Activated T-cell treated with anti-CD3 and anti-CD28 coated beads, Interleukin-2, amount 50 U/mL, for 48 hours (primary cell): ENCODE results near the gene MRPL20.
"Not testable (repeated sequence)": the region's sequence is repeated elsewhere in the genome, so short reads cannot be mapped to it uniquely, and the experiment has no call there.

ENCODE experiments used
- DNase-seq, 2 experiments: peaks; one replicate each; pipeline ENCODE4 v3.0.0-alpha.2; 2020

Gene MRPL20

GRCh38 chr1:1403653-1404052 lies 3.4 kb downstream of the MRPL20 start:
- DNase-seq, result no peak

- not testable (repeated sequence) for DNase-seq
Measured at GRCh38 chr1:1402901-1403392, 4.1 kb downstream of the MRPL20 start.

- peak; percentile 67 to 68 for DNase-seq
Measured at GRCh38 chr1:1402072-1402900, 4.8 kb downstream of the MRPL20 start.

- no peak for DNase-seq
Measured at GRCh38 chr1:1401457-1402010, 5.6 kb downstream of the MRPL20 start.

- DNase-seq, result no peak
Measured at GRCh38 chr1:1400576-1401456, 6.3 kb downstream of the MRPL20 start.

- DNase-seq, result peak in 1 of 2 experiments; percentile 62
Measured at GRCh38 chr1:1399872-1400575, 7.1 kb downstream of the MRPL20 start.

- peak; percentile 99 to 100 for DNase-seq
Measured at GRCh38 chr1:1399187-1399871, 7.8 kb downstream of the MRPL20 start, which contains the start of gene CCNL2. Gene CCNL2, minus strand, starts transcription at chr1:1399335. Its CDS starts 29 bp downstream, at chr1:1399306.

- no peak for DNase-seq
Measured at GRCh38 chr1:1398677-1399186, 8.4 kb downstream of the MRPL20 start.

GRCh38 chr1:1397839-1398523 lies 9.1 kb downstream of the MRPL20 start:
- DNase-seq, result no peak

GRCh38 chr1:1395166-1395565 lies 11.9 kb downstream of the MRPL20 start:
- no peak for DNase-seq

- no peak for DNase-seq
Measured at GRCh38 chr1:1394116-1394515, 13.0 kb downstream of the MRPL20 start.

- DNase-seq, result no peak
Measured at GRCh38 chr1:1393428-1393827, 13.7 kb downstream of the MRPL20 start.

GRCh38 chr1:1393014-1393413 lies 14.1 kb downstream of the MRPL20 start:
- no peak for DNase-seq

GRCh38 chr1:1391225-1391624 lies 15.9 kb downstream of the MRPL20 start:
- DNase-seq, result no peak

- no peak for DNase-seq
Measured at GRCh38 chr1:1390675-1391074, 16.4 kb downstream of the MRPL20 start.

GRCh38 chr1:1388078-1388472 lies 19.0 kb downstream of the MRPL20 start:
- no peak for DNase-seq

- no peak for DNase-seq
Measured at GRCh38 chr1:1387098-1388077, 19.7 kb downstream of the MRPL20 start.

GRCh38 chr1:1385931-1386330 lies 21.2 kb downstream of the MRPL20 start:
- no peak for DNase-seq

GRCh38 chr1:1385339-1385738 lies 21.8 kb downstream of the MRPL20 start:
- DNase-seq, result not testable (repeated sequence)

- no peak for DNase-seq
Measured at GRCh38 chr1:1381294-1381693, 25.8 kb downstream of the MRPL20 start.
